ENCODE results near the gene HOXB2. TPM values are rescaled to one million over a fixed set of nuclear protein-coding genes. Genes with fewer than 3 reads are reported as not detected.
"Not testable (repeated sequence)": the region's sequence is repeated elsewhere in the genome, so short reads cannot be mapped to it uniquely, and the experiment has no call there.

The HOXB2 gene
- total RNA-seq, 1 donor from 2014 or later = 43.7 TPM

- H3K4me3 ChIP-seq (ENCODE audit: low read depth, low read length) = peak overlapping the region; percentile 89
- no peak for TF ChIP-seq CTCF (conservative IDR thresholded peaks at IDR 0.05; ENCODE audit: low read depth, low read length)
- no peak for DNase-seq (ENCODE audit: low read depth)
These were observed 2.2 kb downstream of the HOXB2 start for GRCh38 chr17:48542698-48543106.

DNA sequence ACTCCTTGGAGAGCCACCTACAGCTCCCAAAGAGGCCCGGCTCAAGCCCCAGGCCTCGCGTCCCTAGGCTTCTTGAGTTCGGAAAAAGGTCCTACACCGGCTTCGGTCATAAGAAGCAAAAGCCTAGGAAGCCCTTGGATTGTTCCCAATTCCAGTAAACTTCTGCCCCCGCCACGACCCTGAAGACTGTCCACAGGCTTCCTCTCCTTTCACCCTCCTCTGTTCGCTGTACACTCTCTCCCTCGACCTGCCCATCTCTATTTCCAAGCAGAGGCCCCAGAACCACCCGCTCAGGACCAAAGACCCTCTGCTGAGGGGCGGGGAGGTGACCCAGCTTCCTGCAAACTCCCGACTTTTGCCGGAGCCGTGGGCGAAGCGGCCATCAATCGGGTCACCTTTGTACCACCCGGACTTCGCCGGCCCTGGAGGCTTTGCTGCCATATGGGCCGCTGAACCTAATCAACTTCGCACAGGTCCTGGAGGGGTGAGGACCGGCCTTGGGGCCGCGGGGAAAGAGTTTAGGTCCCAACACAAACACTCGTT, 2.7 kb downstream of the HOXB2 start:
- H3K4me3 ChIP-seq (ENCODE audit: low read depth, low read length) = peak overlapping the region; percentile 89
- TF ChIP-seq CTCF (conservative IDR thresholded peaks at IDR 0.05; ENCODE audit: low read depth, low read length) = no peak
- no peak for DNase-seq (ENCODE audit: low read depth)

DNA sequence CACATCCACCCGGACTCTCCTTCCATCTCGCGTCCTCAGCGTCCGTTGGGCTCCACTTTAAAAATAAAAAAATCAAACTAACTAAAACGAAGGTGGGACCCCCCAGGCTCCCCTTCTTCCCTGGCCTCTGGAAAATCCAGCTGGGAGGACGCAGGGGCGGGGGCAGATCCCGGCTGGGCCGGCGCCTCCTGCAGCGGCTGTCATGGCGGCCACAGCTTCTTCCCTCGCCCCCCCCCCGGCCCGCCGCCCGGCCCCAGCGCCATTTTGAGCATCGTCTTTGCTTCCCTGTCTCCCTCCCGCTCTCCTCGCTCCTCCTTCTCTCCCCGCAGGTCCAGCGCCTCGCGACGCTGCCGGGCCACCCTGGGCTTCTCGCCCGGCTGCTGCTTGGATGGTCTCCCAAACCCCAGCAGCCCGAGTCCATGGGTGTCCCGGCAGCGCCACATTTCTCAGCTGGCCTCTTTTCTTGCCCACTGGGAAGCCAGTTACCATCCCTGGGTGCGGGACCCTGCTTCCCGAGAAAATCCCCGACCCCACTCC, 3.3 kb downstream of the HOXB2 start:
- TF ChIP-seq CTCF (conservative IDR thresholded peaks at IDR 0.05; ENCODE audit: low read depth, low read length) = no peak
- DNase-seq (ENCODE audit: low read depth) = no peak
- H3K4me3 ChIP-seq (ENCODE audit: low read depth, low read length) = peak overlapping the region; percentile 89

DNA sequence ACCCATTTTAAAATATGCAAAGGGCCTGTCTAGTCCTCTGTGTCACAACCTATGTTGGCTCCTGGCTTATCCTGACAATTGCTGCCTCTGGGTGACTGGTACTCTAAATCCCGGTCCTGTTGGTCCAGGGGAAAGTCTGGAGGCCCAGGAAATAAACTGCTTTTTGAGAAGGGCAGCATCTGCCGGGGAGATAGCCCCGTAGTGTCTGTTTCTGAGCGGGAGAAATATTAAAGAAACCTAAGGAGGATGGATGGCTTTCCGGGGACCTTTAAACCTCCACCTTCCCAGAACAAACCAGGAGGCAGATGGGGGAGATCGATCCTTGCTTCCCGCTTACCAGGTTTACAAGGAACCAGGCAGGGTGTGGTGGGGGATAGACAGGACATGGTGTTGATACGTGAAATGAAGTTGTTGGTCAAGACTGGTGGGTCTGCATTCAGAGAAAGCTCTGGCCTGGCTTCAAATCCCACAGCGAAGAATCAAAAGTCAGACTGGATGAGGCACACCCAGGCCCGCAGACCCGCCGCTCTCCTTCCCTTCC, 3.8 kb downstream of the HOXB2 start:
- TF ChIP-seq CTCF (conservative IDR thresholded peaks at IDR 0.05; ENCODE audit: low read depth, low read length) = no peak
- no peak for DNase-seq (ENCODE audit: low read depth)
- H3K4me3 ChIP-seq (ENCODE audit: low read depth, low read length) = peak overlapping the region; percentile 89

- no peak for DNase-seq (ENCODE audit: low read depth)
- H3K4me3 ChIP-seq (ENCODE audit: low read depth, low read length) = peak overlapping the region; percentile 2
- TF ChIP-seq CTCF (conservative IDR thresholded peaks at IDR 0.05; ENCODE audit: low read depth, low read length) = no peak
These were observed 4.7 kb downstream of the HOXB2 start for GRCh38 chr17:48540213-48540612.

GRCh38 chr17:48539177-48539576, 5.7 kb downstream of the HOXB2 start:
- no peak for TF ChIP-seq CTCF (conservative IDR thresholded peaks at IDR 0.05; ENCODE audit: low read depth, low read length)

DNA sequence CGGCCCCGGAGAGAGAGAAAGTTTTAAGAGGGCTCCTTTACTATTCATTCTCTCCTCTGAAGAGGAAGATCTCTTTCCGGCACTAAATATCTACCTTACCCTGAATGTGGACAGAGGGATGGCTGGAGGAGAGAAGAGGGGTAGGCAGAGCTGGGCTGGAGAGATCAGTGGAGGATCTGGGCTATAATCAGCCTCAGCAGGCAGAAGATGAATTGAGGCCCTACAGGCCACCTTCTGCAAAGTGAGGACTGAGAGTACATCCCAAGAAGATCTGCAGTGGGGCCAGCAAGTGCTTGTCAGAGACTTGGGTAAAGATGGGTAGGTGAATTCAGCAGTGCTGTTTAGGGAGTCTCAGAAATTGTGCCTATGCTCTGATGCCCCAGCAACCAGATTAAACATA, 7.6 kb downstream of the HOXB2 start:
- H3K4me3 ChIP-seq (ENCODE audit: low read depth, low read length) = no peak overlapping the region
- DNase-seq (ENCODE audit: low read depth) = no peak
- no peak for TF ChIP-seq CTCF (conservative IDR thresholded peaks at IDR 0.05; ENCODE audit: low read depth, low read length)

More at GRCh38 chr17:48539177-48539576, 5.7 kb downstream of the HOXB2 start:
- no peak overlapping the region for H3K4me3 ChIP-seq (ENCODE audit: low read depth, low read length)
- peak; percentile 65 for DNase-seq (ENCODE audit: low read depth)

DNA sequence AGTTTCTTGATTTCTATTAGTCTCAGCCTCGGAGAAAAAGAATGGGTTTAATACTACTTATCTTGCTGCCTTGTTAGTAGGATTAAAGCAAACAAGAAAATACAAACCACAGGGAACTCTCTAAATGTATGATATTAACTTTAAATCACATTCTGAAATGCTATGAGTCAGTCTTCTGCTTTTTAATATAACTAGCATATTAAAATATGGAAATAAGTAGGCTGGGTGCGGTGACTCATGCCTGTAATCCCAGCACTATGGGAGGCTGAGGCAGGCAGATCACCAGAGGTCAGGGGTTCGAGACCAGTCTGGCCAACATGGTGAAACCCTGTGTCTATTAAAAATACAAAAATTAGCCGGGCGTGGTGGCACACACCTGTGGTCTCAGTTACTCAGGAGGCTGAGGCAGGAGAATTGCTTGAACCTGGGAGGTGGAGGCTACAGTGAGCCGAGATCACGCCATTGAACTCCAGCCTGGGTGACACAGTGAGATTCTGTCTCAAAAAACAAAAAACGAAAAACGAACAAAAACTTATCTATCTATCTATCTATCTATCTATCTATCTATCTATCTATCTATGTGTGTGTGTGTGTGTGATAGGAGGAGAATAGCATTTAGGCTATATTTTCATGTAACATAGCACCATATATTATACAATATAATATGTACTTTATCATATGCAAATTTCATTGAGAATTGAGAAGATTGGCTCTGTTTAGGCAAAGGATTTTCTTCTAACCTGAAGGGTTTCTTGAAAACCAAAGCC, 8.9 kb downstream of the HOXB2 start:
- not testable (repeated sequence) for H3K4me3 ChIP-seq (ENCODE audit: low read depth, low read length); DNase-seq (ENCODE audit: low read depth)

Data from epithelial cell of proximal tubule (primary cell).